OCI-LY1 (cell line): Measurements from ENCODE around the gene TCP11L1.
"Not testable (repeated sequence)": the region's sequence is repeated elsewhere in the genome, so short reads cannot be mapped to it uniquely, and the experiment has no call there.

Experiments
- EZH2 ChIP-seq: fragments of 200-600 bp; sonication (generic), shearing (Covaris generic); IDR thresholded peaks from 2 replicates; pipeline ENCODE4 v1.8.0; 2017; ENCODE audit warnings: borderline replicate concordance, mixed run types, mild to moderate bottlenecking, antibody characterized with exemption, low read length, moderate library complexity, mixed read lengths
- TF ChIP-seq, protein P1 (sequence below): fragments of 200-600 bp; sonication (generic), shearing (Covaris generic); IDR thresholded peaks from 2 replicates; pipeline ENCODE4 v1.5.1; 2017; ENCODE audit warnings: mild to moderate bottlenecking, antibody characterized with exemption, low read length, moderate library complexity, mixed read lengths

- TF ChIP-seq, protein P1, sequence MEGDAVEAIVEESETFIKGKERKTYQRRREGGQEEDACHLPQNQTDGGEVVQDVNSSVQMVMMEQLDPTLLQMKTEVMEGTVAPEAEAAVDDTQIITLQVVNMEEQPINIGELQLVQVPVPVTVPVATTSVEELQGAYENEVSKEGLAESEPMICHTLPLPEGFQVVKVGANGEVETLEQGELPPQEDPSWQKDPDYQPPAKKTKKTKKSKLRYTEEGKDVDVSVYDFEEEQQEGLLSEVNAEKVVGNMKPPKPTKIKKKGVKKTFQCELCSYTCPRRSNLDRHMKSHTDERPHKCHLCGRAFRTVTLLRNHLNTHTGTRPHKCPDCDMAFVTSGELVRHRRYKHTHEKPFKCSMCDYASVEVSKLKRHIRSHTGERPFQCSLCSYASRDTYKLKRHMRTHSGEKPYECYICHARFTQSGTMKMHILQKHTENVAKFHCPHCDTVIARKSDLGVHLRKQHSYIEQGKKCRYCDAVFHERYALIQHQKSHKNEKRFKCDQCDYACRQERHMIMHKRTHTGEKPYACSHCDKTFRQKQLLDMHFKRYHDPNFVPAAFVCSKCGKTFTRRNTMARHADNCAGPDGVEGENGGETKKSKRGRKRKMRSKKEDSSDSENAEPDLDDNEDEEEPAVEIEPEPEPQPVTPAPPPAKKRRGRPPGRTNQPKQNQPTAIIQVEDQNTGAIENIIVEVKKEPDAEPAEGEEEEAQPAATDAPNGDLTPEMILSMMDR: not testable (repeated sequence)
- TF ChIP-seq EZH2: not testable (repeated sequence)
Observed at GRCh38 chr11:33122696-33123095, 83.3 kb downstream of the TCP11L1 start.
